Stimulated activated CD4-positive, alpha-beta T cell treated with anti-CD3 and anti-CD28 coated beads, TNF-alpha, amount 100 ng/mL, for 48 hours (primary cell): ENCODE measurements around the gene HECTD4.
"Not testable (repeated sequence)": the region's sequence is repeated elsewhere in the genome, so short reads cannot be mapped to it uniquely, and the experiment has no call there.

Source experiments
- DNase-seq, 3 donors: peaks; one replicate each; pipeline ENCODE4 v3.0.0-alpha.2; 2020; ENCODE audit warnings: low read depth in 3 of 3

HECTD4 gene, protein sequence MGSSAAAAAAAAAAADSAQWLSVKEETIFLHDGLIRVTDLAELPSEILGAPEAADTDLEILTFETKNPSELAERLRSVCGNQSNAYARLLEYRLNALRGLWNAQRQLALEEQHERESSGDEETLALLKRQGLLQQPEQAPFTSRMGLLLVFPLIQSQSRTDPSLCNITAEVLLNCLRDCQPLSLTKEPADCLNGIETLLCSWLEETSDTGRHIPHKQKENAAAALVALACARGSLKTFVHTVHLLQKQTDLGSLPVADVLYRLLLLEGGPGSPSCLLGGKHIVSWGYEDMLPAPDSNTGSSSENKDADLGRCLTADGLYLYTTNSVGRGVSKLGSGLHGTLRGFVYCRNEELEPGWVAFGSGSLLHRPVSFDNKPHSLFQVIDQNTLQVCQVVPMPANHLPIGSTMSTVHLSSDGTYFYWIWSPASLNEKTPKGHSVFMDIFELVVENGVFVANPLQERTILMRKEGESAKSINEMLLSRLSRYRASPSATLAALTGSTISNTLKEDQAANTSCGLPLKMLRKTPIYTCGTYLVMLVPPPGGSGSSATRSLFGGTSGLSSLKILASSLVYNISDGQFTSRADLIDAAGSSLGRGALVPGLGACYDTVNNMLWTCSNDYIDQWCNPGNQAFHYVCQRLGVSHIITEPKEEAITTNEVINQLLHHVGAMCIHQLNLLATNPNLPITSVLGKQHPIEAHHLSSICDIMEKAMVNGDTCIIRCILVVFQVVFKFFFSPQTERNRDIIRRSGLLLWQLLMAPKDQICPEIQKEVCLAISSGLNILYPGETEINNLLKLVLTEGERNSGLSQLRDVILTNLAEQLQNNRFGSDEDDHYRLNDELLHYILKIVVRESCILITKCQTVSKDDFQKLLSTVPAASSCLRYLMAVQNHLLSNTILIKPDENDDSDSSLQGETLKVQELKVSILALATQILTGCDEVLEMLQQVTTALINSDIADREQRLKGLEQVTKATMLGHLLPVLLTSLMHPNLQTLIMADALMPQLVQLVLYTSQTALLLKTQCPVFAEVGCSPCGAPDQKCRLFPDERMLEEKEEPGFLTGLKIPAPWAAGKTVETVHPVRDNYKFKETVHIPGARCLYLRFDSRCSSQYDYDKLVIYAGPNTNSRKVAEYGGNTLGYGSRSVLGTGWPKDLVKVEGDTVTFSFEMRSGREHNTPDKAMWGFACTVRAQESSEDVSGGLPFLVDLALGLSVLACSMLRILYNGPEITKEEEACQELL (N-terminal part only)

DNA sequence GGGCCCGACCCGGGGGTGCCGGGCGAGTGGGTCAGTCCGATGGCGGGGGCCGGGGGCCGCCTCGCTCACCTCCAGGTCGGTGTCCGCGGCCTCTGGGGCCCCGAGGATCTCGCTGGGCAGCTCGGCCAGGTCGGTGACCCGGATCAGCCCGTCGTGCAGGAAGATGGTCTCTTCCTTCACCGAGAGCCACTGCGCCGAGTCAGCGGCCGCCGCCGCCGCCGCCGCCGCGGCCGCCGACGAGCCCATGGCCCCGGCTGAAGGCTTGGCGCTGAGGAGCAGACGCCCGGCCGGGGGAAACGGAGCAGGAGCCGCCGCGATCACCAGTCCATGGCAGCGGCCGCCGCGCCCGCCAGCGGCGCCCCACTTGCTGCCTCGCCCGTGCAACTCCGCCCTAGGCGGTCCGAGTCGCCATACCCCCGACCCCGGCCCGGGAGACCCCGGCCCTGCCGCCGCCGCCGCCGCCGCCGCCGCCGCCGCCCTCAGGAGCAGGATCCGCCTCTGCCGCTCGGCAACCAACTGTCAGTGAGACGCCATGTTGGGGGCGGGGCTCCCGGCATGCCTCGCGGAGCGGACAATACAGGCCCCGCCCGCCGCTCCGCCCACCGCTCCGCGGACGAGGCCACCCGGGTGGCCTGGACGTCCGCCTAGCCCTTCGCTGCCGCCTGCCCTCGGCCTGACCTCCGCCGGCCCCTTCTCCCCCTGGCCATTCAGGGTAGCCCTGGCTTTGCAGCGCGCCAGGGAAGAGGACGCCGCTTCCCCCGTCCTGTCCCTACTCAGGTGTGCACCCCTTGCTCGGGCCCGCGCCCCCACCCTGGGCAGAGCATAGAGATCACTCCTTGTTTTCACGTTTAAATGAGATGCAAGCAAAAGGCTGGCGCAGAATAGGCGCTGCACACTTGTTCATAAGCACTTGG lies at the start of gene HECTD4:
Gene HECTD4 (minus strand): TSS at position 549 of the 914 bp plus-strand sequence. CDS start 303 bp downstream, at position 246.
- DNase-seq = peak; percentile 84 to 99 (median 87)

- no peak for DNase-seq
Measured at GRCh38 chr12:112431965-112432364, 49.7 kb upstream of the HECTD4 start.

GRCh38 chr12:112430929-112431328 lies 48.7 kb upstream of the HECTD4 start:
- no peak for DNase-seq

- no peak for DNase-seq
Measured at GRCh38 chr12:112427760-112428159, 45.5 kb upstream of the HECTD4 start.

DNA sequence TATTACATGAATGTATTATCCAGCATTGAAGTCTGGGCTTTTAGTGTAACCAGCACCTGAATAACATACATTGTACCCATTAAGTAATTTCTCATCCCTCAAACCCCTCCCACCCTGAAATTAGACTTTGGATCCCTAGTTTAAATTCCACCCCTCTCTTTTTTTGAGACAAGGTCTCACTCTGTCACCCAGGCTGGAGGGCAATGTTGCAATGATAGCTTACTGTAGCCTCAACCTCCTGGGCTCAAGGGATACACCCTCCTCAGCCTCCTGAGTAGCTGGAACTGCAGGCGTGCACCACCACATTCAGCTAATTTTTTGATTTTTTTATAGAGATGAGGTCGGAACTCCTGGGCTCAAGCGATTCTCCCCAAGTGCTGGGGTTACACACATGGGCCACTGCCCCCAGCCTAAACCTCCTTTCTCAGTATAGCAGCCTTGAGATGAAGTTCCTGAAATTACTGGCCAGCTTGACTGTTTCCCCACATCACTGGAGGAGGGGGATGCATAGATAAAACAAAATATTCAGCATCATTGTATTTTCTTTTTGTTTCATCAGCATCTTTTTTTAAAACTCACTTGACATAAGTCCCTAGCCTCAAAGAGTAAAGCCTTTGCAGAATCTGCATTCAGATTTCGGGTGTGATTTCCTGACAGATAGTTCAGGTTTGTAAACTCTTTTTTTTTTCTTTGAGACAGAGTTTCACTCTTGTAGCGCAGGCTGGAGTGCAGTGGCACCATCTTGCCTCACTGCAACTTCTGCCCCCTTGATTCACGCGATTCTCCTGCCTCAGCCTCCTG lies 43.6 kb upstream of the HECTD4 start:
- DNase-seq = no peak

DNA sequence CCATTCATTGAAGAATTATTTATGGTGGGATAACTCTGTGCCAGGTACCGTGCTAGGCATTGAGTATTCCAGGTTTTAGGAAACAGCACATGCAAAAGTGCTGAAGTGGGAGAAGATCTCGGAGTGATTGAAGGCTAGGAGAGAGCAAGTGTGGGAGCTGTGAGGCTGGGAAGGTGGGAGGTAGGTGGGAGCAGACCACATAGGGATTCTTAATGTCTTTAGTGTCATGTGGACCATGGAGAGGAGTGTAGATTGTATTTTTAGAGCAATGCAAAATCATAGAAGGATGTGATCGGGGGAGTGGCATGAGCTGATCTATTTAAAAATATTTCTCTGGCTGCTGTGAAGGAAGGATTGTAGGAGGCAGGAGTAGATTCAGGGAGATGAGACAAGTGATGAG lies 41.9 kb upstream of the HECTD4 start:
- no peak for DNase-seq

DNA sequence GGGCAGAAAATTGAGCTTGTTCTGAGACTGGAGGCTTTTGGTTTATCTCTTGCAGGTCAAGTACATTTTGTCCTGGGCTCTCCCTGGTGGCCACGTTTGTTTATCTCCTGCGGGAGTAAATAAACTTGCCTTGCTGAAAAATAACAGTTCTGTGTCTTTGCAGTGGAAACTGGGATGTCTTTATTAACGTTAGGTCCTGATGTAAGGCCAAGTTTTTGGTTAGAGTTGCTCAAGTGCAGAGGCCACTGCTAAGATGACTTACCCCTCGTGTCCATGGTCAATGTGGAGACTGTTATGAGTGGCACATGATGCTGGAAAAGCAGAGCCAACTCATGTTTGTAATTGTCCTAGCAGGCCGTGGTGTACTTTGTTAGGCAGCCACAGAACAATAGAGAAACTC lies 40.3 kb upstream of the HECTD4 start:
- DNase-seq = no peak

GRCh38 chr12:112421363-112421762 lies 39.1 kb upstream of the HECTD4 start:
- DNase-seq = no peak

DNA sequence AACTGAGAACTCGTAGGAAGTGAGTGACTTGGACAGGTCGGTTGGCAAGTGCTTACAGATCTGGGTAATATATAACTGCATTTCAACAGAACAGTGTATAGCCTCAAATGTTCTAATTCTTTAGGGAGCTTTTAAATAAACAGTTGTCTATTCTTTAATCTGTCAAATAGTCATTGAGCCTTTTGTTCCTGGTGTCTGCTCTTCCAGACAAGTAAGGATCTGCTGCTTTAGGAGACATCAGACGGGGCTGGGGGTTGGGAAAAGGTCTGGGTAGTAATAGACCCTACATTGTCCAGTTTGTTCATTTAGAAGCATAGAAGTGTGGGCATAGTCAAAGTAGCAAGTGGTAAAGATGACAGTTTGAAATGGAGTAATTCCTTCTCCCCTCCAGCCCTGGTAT lies 38.5 kb upstream of the HECTD4 start:
- DNase-seq = no peak

- no peak for DNase-seq
Measured at GRCh38 chr12:112419297-112420133, 37.3 kb upstream of the HECTD4 start.

DNA sequence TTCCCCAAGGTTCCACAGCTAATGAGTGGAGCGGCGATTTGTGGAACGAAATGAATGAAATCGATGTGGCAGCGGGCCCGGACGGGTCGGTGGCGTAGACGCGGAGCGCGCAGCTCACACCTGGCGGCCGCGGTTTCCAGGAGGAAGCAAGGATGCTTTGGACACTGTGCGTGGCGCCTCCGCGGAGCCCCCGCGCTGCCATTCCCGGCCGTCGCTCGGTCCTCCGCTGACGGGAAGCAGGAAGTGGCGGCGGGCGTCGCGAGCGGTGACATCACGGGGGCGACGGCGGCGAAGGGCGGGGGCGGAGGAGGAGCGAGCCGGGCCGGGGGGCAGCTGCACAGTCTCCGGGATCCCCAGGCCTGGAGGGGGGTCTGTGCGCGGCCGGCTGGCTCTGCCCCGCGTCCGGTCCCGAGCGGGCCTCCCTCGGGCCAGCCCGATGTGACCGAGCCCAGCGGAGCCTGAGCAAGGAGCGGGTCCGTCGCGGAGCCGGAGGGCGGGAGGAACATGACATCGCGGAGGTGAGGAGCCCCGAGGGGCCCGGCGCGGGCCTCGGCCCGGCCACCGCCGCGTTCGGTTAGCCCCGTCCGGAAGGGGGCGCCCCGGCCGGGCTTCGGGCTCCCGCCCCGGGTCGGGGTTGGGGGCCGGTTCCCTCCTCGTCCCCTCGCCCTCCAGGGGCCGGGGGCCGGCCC lies 36.5 kb upstream of the HECTD4 start, which contains the start of gene PTPN11:
Gene PTPN11 (plus strand): TSS at position 340 of the 689 bp plus-strand sequence. CDS start 165 bp downstream, at position 505.
- peak; percentile 78 to 89 (median 86) for DNase-seq

- no peak for DNase-seq
Measured at GRCh38 chr12:112418273-112418607, 36.0 kb upstream of the HECTD4 start.

- not testable (repeated sequence) for DNase-seq
Measured at GRCh38 chr12:112415457-112415856, 33.2 kb upstream of the HECTD4 start.

DNA sequence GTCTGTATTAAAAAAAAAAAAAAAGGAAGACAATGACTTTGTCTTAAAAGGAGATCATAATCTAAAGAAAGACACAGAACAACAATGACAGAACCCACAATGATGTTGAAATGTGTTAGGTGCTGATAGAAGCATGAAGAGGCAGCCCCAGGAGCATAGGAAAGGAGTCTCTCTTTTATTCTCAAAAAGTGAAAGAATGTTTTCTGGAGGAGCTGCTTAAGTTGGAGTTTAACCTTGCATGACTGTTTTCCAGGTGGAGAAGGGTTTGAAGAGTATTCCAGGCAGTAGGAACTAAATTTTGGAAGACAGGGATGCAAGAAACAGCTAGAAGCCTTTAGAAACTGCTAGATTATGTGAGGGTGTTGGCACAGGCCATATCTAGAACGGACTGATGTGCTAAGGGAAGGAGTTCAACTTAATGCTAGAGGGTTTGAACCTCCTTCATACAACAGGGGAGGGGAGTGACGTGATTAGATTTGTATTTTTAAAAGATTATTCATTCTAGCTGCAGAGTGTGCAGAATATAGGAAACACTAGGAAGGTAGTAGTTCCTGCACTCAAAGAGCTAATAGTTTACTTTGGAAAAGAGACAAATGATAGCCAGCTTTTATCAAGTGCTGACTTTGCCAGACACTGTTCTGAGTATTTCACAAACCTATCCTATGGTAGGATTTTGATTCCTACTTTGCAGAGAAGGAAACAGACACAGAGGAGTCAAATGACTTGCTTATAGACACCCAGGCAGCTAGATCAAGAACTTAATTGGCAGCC lies 31.8 kb upstream of the HECTD4 start:
- no peak for DNase-seq

DNA sequence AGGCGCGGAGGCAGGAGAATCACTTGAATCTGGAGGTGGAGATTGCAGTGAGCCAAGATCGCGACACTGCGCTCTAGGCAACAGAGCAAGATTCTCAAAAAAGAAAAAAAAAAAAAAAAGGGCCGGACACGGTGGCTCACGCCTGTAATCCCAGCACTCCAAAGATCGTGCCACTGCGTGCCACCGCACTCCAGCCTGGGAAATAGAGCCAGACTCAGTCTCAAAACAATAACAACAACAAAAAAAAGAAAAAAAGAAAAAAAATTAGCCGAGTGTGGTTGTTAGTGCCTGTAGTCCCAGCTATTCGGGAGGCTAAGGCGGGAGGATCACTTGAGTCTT lies 27.6 kb upstream of the HECTD4 start:
- DNase-seq = no peak

- DNase-seq = peak; percentile 56 to 71 (median 60)
Measured at GRCh38 chr12:112409064-112409905, 27.1 kb upstream of the HECTD4 start, which contains the start of gene RPL6. RPL6 (minus strand) TSS chr12:112409605; CDS start chr12:112408656, 949 bp downstream.

GRCh38 chr12:112408621-112409020 lies 26.4 kb upstream of the HECTD4 start:
- DNase-seq = no peak
